ENCODE data around the gene PBX3. TPM values are rescaled to one million over a fixed set of nuclear protein-coding genes. Genes with fewer than 3 reads are reported as not detected.

Gene PBX3
- total and polyA plus RNA-seq, 10 of the 15 experiments (the other 5 are each of a cell fraction or from before 2014, with no cell fraction given): 6.7 to 146 (median 22.2) TPM

DNA sequence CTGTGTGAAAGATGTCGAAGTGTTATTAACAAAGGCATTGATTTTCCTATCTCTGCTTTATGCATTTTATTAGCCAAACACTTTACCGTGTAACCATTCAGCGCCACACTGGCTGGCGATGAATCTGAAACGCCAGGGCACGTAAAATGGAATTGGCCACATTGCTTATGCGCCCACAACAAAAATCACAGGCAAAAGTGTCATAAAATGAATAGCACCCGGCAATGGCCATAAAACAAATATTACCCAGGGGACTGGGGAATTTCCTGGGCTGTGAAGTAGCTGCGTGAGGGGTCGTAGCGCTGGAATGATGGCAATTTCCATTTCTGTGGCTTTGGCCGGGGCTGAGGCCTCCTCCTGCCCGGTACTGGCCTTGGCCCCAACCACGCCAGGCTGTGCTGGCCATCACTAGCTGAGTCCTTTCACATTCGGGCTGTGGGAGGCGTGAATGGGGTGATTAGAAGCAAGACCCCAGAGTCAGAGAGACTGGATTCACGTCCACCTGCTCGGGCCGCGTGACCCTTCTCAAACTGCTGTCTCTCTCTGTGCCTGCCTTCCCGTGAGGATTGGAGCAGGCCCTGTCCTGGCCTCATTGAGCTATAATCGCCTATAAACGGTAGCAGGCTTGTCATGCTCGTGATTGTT is 254.5 kb downstream of the PBX3 start:
- DNase-seq (ENCODE audit: low read depth, low spot score): no peak
- no peak overlapping the region for H3K9ac ChIP-seq (ENCODE audit: control insufficient read depth, insufficient read depth, low read length)
- no peak overlapping the region for H3K4me3 ChIP-seq
- in situ Hi-C loops (cut with MboI) (no loop called here), intact Hi-C loops (cut with micrococcal nuclease; ENCODE audit: unreplicated experiment) (no loop called here)
- H4K20me1 ChIP-seq (ENCODE audit: control insufficient read depth, insufficient read depth): no peaks in the 10 kb centered on the region
- no peaks in the 10 kb centered on the region for H3K36me3 ChIP-seq (ENCODE audit: control insufficient read depth in 2 of 2, insufficient read depth in 2 of 2, low read length in 1 of 2)
- H3K27me3 ChIP-seq (replicated peaks in 1 of 2; ENCODE audit: control insufficient read depth in 2 of 2, insufficient read depth in 2 of 2, low read length in 1 of 2): no peaks in the 10 kb centered on the region; a peak in 1 of 4 replicates
- FAIRE-seq: no peak
- ChIA-PET SMC1A (ENCODE audit: uncharacterized antibody, unreplicated experiment) (no interaction called here), RAD21 (ENCODE audit: unreplicated experiment) (no interaction called here), POLR2A (no interaction called here), CTCF (no interaction called here)
- ATAC-seq: no peak
- H3K9me3 ChIP-seq (replicated peaks; ENCODE audit: control insufficient read depth, insufficient read depth, low read length): no peaks in the 10 kb centered on the region
- no peak overlapping the region for H3K4me2 ChIP-seq (ENCODE audit: control insufficient read depth, insufficient read depth)
- WGBS (ENCODE audit: insufficient coverage, insufficient replicate concordance, low lambda C conversion rate, missing lambda C conversion rate): 38% methylated on average over 24 of the region's 24 CpGs
- no peak overlapping the region for H2AFZ ChIP-seq (ENCODE audit: control insufficient read depth, low read depth, low read length)
- BruUV-seq (replicated peaks): no TSS peak
- H3K27ac ChIP-seq (ENCODE audit: control insufficient read depth, insufficient read depth): no peak overlapping the region
- H3K79me2 ChIP-seq (ENCODE audit: control insufficient read depth, insufficient read depth, low read length): no peaks in the 10 kb centered on the region
- H3K4me1 ChIP-seq (ENCODE audit: control insufficient read depth, insufficient read depth, low read length): no peaks in the 10 kb centered on the region
- TF ChIP-seq SRF (IDR thresholded peaks at IDR 0.05; ENCODE audit: low read depth in 2 of 2, low read length in 2 of 2) (no peak), SUZ12 (IDR thresholded peaks at IDR 0.05; ENCODE audit: unreplicated experiment) (no peak), MTA2 (IDR thresholded peaks at IDR 0.05; ENCODE audit: low read depth) (no peak), ESRRA (IDR thresholded peaks at IDR 0.05; ENCODE audit: low read length) (no peak), WRNIP1 (IDR thresholded peaks at IDR 0.05; ENCODE audit: borderline replicate concordance, low read depth, low read length) (no peak), HDAC2 (IDR thresholded peaks at IDR 0.05) (no peak), NR2F1 (conservative IDR thresholded peaks at IDR 0.05) (no peak), SIN3A (IDR thresholded peaks at IDR 0.05; ENCODE audit: low read depth, low read length) (no peak), SMARCA5 (IDR thresholded peaks at IDR 0.05) (no peak), BHLHE40 (IDR thresholded peaks at IDR 0.05; ENCODE audit: borderline replicate concordance in 1 of 2, low read depth in 2 of 2, low read length in 1 of 2) (no peak), MYC (IDR thresholded peaks at IDR 0.05; ENCODE audit: insufficient read depth, insufficient read length, insufficient replicate concordance, low read length, severe bottlenecking) (no peak), PAX5 (IDR thresholded peaks at IDR 0.05; ENCODE audit: borderline replicate concordance, low read depth, low read length) (no peak)
- TF ChIP-seq, protein P1, sequence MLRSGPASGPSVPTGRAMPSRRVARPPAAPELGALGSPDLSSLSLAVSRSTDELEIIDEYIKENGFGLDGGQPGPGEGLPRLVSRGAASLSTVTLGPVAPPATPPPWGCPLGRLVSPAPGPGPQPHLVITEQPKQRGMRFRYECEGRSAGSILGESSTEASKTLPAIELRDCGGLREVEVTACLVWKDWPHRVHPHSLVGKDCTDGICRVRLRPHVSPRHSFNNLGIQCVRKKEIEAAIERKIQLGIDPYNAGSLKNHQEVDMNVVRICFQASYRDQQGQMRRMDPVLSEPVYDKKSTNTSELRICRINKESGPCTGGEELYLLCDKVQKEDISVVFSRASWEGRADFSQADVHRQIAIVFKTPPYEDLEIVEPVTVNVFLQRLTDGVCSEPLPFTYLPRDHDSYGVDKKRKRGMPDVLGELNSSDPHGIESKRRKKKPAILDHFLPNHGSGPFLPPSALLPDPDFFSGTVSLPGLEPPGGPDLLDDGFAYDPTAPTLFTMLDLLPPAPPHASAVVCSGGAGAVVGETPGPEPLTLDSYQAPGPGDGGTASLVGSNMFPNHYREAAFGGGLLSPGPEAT (IDR thresholded peaks at IDR 0.05; ENCODE audit: low read depth): no peak
- TF ChIP-seq, protein P2, sequence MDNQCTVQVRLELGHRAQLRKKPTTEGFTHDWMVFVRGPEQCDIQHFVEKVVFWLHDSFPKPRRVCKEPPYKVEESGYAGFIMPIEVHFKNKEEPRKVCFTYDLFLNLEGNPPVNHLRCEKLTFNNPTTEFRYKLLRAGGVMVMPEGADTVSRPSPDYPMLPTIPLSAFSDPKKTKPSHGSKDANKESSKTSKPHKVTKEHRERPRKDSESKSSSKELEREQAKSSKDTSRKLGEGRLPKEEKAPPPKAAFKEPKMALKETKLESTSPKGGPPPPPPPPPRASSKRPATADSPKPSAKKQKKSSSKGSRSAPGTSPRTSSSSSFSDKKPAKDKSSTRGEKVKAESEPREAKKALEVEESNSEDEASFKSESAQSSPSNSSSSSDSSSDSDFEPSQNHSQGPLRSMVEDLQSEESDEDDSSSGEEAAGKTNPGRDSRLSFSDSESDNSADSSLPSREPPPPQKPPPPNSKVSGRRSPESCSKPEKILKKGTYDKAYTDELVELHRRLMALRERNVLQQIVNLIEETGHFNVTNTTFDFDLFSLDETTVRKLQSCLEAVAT (IDR thresholded peaks at IDR 0.05): no peak
- TF ChIP-seq, protein P3, sequence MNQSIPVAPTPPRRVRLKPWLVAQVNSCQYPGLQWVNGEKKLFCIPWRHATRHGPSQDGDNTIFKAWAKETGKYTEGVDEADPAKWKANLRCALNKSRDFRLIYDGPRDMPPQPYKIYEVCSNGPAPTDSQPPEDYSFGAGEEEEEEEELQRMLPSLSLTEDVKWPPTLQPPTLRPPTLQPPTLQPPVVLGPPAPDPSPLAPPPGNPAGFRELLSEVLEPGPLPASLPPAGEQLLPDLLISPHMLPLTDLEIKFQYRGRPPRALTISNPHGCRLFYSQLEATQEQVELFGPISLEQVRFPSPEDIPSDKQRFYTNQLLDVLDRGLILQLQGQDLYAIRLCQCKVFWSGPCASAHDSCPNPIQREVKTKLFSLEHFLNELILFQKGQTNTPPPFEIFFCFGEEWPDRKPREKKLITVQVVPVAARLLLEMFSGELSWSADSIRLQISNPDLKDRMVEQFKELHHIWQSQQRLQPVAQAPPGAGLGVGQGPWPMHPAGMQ (IDR thresholded peaks at IDR 0.05; ENCODE audit: borderline replicate concordance): no peak
- TF ChIP-seq, protein P4, sequence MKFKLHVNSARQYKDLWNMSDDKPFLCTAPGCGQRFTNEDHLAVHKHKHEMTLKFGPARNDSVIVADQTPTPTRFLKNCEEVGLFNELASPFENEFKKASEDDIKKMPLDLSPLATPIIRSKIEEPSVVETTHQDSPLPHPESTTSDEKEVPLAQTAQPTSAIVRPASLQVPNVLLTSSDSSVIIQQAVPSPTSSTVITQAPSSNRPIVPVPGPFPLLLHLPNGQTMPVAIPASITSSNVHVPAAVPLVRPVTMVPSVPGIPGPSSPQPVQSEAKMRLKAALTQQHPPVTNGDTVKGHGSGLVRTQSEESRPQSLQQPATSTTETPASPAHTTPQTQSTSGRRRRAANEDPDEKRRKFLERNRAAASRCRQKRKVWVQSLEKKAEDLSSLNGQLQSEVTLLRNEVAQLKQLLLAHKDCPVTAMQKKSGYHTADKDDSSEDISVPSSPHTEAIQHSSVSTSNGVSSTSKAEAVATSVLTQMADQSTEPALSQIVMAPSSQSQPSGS (IDR thresholded peaks at IDR 0.05; ENCODE audit: low read length): no peak
- TF ChIP-seq, protein P5, sequence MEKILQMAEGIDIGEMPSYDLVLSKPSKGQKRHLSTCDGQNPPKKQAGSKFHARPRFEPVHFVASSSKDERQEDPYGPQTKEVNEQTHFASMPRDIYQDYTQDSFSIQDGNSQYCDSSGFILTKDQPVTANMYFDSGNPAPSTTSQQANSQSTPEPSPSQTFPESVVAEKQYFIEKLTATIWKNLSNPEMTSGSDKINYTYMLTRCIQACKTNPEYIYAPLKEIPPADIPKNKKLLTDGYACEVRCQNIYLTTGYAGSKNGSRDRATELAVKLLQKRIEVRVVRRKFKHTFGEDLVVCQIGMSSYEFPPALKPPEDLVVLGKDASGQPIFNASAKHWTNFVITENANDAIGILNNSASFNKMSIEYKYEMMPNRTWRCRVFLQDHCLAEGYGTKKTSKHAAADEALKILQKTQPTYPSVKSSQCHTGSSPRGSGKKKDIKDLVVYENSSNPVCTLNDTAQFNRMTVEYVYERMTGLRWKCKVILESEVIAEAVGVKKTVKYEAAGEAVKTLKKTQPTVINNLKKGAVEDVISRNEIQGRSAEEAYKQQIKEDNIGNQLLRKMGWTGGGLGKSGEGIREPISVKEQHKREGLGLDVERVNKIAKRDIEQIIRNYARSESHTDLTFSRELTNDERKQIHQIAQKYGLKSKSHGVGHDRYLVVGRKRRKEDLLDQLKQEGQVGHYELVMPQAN (conservative IDR thresholded peaks at IDR 0.05): no peak
